ENCODE data around the gene SMAD6.

DNA sequence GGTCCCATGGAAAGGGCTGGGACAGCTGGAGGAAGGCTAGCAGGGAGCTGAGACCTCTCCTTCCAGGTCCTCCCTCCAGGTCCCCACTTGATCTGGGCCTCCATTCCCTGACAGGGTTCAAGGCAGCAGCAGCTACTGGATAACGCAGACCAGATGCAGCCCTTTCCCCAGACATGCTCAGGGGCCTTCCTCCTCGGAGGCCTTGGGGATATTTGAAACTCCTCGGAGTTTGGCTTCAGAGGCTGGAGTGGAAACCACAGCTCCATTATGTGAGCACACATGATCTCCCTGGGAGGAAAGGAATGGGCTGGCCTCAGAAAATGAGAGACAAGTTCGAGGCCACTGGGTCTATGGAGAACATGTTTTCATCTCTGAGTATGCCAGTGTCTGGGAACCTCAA lies 119.3 kb downstream of the SMAD6 start:
- TF ChIP-seq, protein P1, sequence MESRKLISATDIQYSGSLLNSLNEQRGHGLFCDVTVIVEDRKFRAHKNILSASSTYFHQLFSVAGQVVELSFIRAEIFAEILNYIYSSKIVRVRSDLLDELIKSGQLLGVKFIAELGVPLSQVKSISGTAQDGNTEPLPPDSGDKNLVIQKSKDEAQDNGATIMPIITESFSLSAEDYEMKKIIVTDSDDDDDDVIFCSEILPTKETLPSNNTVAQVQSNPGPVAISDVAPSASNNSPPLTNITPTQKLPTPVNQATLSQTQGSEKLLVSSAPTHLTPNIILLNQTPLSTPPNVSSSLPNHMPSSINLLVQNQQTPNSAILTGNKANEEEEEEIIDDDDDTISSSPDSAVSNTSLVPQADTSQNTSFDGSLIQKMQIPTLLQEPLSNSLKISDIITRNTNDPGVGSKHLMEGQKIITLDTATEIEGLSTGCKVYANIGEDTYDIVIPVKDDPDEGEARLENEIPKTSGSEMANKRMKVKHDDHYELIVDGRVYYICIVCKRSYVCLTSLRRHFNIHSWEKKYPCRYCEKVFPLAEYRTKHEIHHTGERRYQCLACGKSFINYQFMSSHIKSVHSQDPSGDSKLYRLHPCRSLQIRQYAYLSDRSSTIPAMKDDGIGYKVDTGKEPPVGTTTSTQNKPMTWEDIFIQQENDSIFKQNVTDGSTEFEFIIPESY (IDR thresholded peaks at IDR 0.05; ENCODE audit: extremely low read depth, insufficient replicate concordance, low read length): no peak
- no peak for TF ChIP-seq POLR2AphosphoS5 (IDR thresholded peaks at IDR 0.05; ENCODE audit: low read depth, low read length)
- TF ChIP-seq, protein P2, sequence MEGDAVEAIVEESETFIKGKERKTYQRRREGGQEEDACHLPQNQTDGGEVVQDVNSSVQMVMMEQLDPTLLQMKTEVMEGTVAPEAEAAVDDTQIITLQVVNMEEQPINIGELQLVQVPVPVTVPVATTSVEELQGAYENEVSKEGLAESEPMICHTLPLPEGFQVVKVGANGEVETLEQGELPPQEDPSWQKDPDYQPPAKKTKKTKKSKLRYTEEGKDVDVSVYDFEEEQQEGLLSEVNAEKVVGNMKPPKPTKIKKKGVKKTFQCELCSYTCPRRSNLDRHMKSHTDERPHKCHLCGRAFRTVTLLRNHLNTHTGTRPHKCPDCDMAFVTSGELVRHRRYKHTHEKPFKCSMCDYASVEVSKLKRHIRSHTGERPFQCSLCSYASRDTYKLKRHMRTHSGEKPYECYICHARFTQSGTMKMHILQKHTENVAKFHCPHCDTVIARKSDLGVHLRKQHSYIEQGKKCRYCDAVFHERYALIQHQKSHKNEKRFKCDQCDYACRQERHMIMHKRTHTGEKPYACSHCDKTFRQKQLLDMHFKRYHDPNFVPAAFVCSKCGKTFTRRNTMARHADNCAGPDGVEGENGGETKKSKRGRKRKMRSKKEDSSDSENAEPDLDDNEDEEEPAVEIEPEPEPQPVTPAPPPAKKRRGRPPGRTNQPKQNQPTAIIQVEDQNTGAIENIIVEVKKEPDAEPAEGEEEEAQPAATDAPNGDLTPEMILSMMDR (IDR thresholded peaks at IDR 0.05 in 2 of 3, conservative IDR thresholded peaks at IDR 0.05 in 1 of 3; ENCODE audit: borderline replicate concordance in 1 of 3, insufficient read depth in 1 of 3, low read depth in 2 of 3, low read length in 2 of 3): no peak
- TF ChIP-seq EZH2 (IDR thresholded peaks at IDR 0.05): no peak
- TF ChIP-seq, protein P3, sequence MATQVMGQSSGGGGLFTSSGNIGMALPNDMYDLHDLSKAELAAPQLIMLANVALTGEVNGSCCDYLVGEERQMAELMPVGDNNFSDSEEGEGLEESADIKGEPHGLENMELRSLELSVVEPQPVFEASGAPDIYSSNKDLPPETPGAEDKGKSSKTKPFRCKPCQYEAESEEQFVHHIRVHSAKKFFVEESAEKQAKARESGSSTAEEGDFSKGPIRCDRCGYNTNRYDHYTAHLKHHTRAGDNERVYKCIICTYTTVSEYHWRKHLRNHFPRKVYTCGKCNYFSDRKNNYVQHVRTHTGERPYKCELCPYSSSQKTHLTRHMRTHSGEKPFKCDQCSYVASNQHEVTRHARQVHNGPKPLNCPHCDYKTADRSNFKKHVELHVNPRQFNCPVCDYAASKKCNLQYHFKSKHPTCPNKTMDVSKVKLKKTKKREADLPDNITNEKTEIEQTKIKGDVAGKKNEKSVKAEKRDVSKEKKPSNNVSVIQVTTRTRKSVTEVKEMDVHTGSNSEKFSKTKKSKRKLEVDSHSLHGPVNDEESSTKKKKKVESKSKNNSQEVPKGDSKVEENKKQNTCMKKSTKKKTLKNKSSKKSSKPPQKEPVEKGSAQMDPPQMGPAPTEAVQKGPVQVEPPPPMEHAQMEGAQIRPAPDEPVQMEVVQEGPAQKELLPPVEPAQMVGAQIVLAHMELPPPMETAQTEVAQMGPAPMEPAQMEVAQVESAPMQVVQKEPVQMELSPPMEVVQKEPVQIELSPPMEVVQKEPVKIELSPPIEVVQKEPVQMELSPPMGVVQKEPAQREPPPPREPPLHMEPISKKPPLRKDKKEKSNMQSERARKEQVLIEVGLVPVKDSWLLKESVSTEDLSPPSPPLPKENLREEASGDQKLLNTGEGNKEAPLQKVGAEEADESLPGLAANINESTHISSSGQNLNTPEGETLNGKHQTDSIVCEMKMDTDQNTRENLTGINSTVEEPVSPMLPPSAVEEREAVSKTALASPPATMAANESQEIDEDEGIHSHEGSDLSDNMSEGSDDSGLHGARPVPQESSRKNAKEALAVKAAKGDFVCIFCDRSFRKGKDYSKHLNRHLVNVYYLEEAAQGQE (IDR thresholded peaks at IDR 0.05; ENCODE audit: low read depth): no peak
- TF ChIP-seq EZH2phosphoT487 (IDR thresholded peaks at IDR 0.05; ENCODE audit: borderline replicate concordance): no peak

All from HCT116 (cell line).